Heart left ventricle (tissue), 16 donors: ENCODE results near the gene FAT2. TPM values are rescaled to one million over a fixed set of nuclear protein-coding genes. Genes with fewer than 3 reads are reported as not detected.

ENCODE experiments used
- ATAC-seq, 4 donors: fragments of 200-7000 bp; cut with Tn5 transposase; one replicate each; pipeline ENCODE4 v1.9.1; 2020 to 2022; ENCODE audit warnings: moderate library complexity in 4 of 4, mild to moderate bottlenecking in 3 of 4, moderate number of reproducible peaks in 1 of 4
- DNase-seq, 5 donors: peaks; one replicate each; pipeline ENCODE4 v3.0.0-alpha.2; 2020
- H3K27ac ChIP-seq, 12 donors: fragments of 200-600 bp; sonication (generic) in 4 of 12; one replicate each; pipeline versions ENCODE4 v1.5.0 to v1.8.0; 2016 to 2022; ENCODE audit warnings: mild to moderate bottlenecking in 2 of 12
- H3K27me3 ChIP-seq, 9 donors: fragments of 200-600 bp; sonication (generic) in 2 of 9; one replicate each; pipeline versions ENCODE4 v1.5.1 to v1.8.0; 2016 to 2022; ENCODE audit warnings: mild to moderate bottlenecking in 3 of 9
- H3K36me3 ChIP-seq, 9 donors: fragments of 200-600 bp; sonication (generic) in 2 of 9; one replicate each; pipeline versions ENCODE4 v1.5.0 to v1.8.0; 2018 to 2022; ENCODE audit warnings: mild to moderate bottlenecking in 2 of 9
- H3K4me1 ChIP-seq, 12 donors: fragments of 200-600 bp; sonication (generic) in 4 of 12; one replicate each; pipeline versions ENCODE4 v1.5.0 to v1.8.0; 2016 to 2022; ENCODE audit warnings: mild to moderate bottlenecking in 3 of 12
- H3K4me3 ChIP-seq, 12 donors: fragments of 200-600 bp; sonication (generic) in 4 of 12; one replicate each; pipeline versions ENCODE4 v1.5.0 to v1.8.0; 2017 to 2022; ENCODE audit warnings: mild to moderate bottlenecking in 9 of 12, moderate library complexity in 4 of 12
- H3K9me3 ChIP-seq, 12 donors: fragments of 200-600 bp; sonication (generic) in 4 of 12; one replicate each; pipeline versions ENCODE4 v1.5.0 to v1.8.0; 2016 to 2022; ENCODE audit warnings: mild to moderate bottlenecking in 1 of 12
- POLR2A ChIP-seq, 2 donors: fragments of 450-650 bp; IDR thresholded peaks; one replicate each; pipeline ENCODE4 v1.6.1; 2017; ENCODE audit warnings: antibody characterized with exemption in 2 of 2, mild to moderate bottlenecking in 2 of 2, moderate library complexity in 2 of 2
- WGBS, 4 donors: extraction: QIAGEN DNeasy Blood & Tissue Kit in 2 of 4; methylation state at CpG; one replicate each; pipeline versions ENCODE4 v1.1.5 to v1.1.7; 2013 to 2018; 5-methylcytosine and 5-hydroxymethylcytosine counted together
- intact Hi-C, 10 donors: fragments of 100-400 bp; cut with DNase I; formaldehyde crosslinking; loops; one replicate each; pipeline versions ENCODE4 v1.11.1 to v1.14.2; 2022
- polyA plus RNA-seq, 2 donors: library from polyadenylated mRNA; stranded (reverse); fragments of 200-250 nt; gene quantifications; one replicate each; pipeline ENCODE4 v1.2.3, GENCODE V29; 2013
- total RNA-seq, 9 donors: library from RNA; depleted of rRNA in 2 of 9; stranded (reverse); fragments of >200 nt in 2 of 9; fragmentation: NEBNext Ultra II Directional in 3 of 9; extraction: Animal tissue kit (Norgen Biotek cat#: 25700) in 3 of 9; gene quantifications; one replicate each; pipeline versions ENCODE4 v1.1.0 to v1.2.4, GENCODE V29; 2016 to 2023
- TF ChIP-seq, protein P1 (sequence below), 12 donors: fragments of 200-600 bp; sonication (generic) in 4 of 12; IDR thresholded peaks; one replicate each; pipeline versions ENCODE4 v1.5.0 to v1.8.0; 2018 to 2022; ENCODE audit warnings: antibody characterized with exemption in 12 of 12, mild to moderate bottlenecking in 5 of 12
- donor health status: ischemic (EF 13 %, LVEDD 7.1; RV severe dilation, severe dysfunction).
- donor health status: healthy with polysubstance abuse.
- donor health status: DM: no; HTN: yes; CAD: no.
- donor health status: DM: no; HTN: no; CAD: no.
- donor health status: ischemic (EF 25% LVEDD 6.9; RV normal size, moderate dysfunction).
- donor health status: ischemic (EF 25% LVEDD 5.7; RV mildly dilated, moderate dysfunction).
- donor health status: healthy.
- donor health status: DM: yes; HTN: yes; CAD: no.
- donor health status: ischemic (EF 35%, LVEDD 5.7; RV mildly dilated, moderate dysfunction).
- donor health status: nonischemic (EF 11% LVEDD 7.7; RV severe dilation, severe dysfunction).
- donor health status: DM: yes; HTN: yes; CAD: no.
- donor health status: PGD.
- donor health status: ischemic (EF 29% LVEDD 5.4; RV normal size, mild dysfunction).
- donor health status: nonischemic (EF 23%, LVEDD 6.1; RV moderate dilation, normal function).

The FAT2 gene
- total and polyA plus RNA-seq, 11 donors, result 0.01 to 0.18 (median 0.04) TPM; not detected in 3

DNA sequence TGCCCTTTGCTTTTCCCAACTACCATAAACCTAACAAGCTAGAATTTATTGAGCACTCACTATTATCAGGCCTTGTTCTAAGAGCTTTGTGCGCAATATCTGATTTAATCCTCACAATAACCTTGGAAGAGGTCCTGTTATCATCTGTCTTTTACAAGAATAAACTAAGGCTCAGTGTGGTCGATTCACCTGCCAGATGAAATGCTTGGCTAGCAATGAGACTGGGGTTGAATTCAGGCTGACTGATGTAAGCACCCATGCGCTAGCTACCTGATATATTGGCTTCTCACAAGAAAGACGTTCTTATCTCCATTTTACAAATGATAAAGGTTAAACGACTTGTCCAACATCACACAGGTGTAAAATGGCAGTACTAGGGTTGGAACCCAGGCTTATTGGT, 37.4 kb downstream of the FAT2 start:
- DNase-seq (no peak), ATAC-seq (no peak)
- intact Hi-C loops, result no loop called here
- Histone ChIP-seq H3K4me3 (no peak overlapping the region), H3K4me1 (no peaks in the 10 kb centered on the region), H3K9me3 (no peaks in the 10 kb centered on the region), H3K27me3 (no peaks in the 10 kb centered on the region), H3K27ac (no peak overlapping the region), H3K36me3 (no peaks in the 10 kb centered on the region)
- 70 to 75% (median 73%) methylated on average over 5 of the region's 5 CpGs for WGBS, 4 donors
- TF ChIP-seq, protein P1, sequence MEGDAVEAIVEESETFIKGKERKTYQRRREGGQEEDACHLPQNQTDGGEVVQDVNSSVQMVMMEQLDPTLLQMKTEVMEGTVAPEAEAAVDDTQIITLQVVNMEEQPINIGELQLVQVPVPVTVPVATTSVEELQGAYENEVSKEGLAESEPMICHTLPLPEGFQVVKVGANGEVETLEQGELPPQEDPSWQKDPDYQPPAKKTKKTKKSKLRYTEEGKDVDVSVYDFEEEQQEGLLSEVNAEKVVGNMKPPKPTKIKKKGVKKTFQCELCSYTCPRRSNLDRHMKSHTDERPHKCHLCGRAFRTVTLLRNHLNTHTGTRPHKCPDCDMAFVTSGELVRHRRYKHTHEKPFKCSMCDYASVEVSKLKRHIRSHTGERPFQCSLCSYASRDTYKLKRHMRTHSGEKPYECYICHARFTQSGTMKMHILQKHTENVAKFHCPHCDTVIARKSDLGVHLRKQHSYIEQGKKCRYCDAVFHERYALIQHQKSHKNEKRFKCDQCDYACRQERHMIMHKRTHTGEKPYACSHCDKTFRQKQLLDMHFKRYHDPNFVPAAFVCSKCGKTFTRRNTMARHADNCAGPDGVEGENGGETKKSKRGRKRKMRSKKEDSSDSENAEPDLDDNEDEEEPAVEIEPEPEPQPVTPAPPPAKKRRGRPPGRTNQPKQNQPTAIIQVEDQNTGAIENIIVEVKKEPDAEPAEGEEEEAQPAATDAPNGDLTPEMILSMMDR (IDR thresholded peaks at IDR 0.05), result no peak
- TF ChIP-seq POLR2A (IDR thresholded peaks at IDR 0.05), result no peak

DNA sequence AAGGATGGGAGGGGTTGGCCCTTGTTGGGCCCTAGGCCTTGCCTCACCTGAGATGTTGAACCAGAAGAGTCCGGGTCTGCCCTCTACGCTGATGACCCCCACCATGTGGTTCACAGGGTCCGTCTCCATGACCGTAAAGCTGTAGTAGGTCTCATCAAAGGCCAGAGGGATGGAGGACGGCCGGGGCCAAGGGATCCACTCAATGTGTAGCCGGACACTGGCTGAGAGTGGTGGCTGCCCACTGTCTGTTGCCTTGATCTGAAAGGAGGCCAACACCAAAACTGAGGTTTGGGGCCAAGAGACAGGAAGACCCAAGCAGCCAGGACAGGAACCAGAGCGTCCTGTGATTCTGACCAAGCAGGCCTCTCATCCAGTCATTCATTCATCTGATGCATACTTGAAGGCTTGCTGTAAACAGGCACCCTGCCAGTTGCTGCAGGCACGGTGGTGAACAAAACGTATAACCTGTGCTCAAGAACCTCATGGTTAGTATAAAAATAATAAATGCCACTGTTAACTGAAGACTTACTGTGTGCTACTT, 37.9 kb downstream of the FAT2 start:
- TF ChIP-seq, protein P1 (IDR thresholded peaks at IDR 0.05), result no peak
- no peak for TF ChIP-seq POLR2A (IDR thresholded peaks at IDR 0.05)
- intact Hi-C loops, result no loop called here

DNA sequence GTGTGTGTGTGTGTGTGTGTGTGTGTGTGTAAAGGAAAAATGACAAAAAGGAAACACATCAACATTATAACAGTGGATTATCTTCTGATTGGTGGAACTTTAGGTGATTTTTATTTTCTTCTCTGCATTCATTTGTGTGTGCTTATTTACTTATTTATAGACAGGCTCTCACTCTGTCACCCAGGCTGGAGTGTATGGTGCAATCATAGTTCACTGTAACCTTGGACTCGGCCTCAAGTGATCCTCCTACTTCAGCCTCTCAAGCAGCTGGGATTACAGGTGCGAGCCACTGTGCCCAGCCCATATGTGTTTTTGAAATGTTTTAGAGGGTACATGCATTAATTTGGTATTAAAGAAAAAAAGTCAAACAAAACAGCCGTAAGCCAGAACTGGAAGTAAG, 39.1 kb downstream of the FAT2 start:
- H3K27me3 ChIP-seq, result no peaks in the 10 kb centered on the region
- no peak overlapping the region for H3K4me3 ChIP-seq
- TF ChIP-seq, protein P1 (IDR thresholded peaks at IDR 0.05), result no peak
- TF ChIP-seq POLR2A (IDR thresholded peaks at IDR 0.05), result no peak
- intact Hi-C loops, result no loop called here
- 86 to 94% (median 92%) methylated on average over 3 of the region's 3 CpGs for WGBS, 4 donors
- no peaks in the 10 kb centered on the region for H3K9me3 ChIP-seq
- H3K4me1 ChIP-seq, result no peaks in the 10 kb centered on the region
- H3K27ac ChIP-seq, result no peak overlapping the region
- no peak for DNase-seq
- H3K36me3 ChIP-seq, result no peaks in the 10 kb centered on the region
- no peak for ATAC-seq

More for the DNA sequence above, 37.9 kb downstream of the FAT2 start:
- Histone ChIP-seq H3K36me3 (no peaks in the 10 kb centered on the region), H3K27ac (no peak overlapping the region), H3K9me3 (no peaks in the 10 kb centered on the region), H3K4me3 (no peak overlapping the region), H3K27me3 (no peaks in the 10 kb centered on the region), H3K4me1 (no peaks in the 10 kb centered on the region)
- no peak for DNase-seq
- WGBS, 4 donors, result 92 to 96% (median 95%) methylated on average over 10 of the region's 10 CpGs
- ATAC-seq, result no peak

DNA sequence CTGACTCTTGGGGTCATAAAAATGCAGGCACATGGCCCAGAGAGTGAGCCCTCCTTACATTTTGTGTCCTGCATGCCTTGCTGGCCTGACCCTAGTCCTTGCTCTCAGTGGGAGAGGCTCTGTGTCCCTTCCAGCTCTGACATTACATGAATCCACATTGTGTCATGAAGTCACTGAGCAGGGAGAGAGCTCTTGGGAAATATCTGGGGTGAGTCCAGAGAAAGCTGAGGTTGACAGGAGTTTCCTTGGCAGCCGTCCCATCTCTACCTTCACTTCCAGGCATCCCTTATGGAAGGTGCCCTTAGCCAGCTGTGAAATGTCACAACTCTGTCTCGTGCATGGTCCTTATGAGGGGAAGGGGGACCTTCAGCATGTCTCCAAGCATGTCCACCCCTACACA, 41.0 kb downstream of the FAT2 start:
- Histone ChIP-seq H3K4me3 (no peak overlapping the region), H3K9me3 (no peaks in the 10 kb centered on the region), H3K36me3 (no peaks in the 10 kb centered on the region), H3K27me3 (no peaks in the 10 kb centered on the region), H3K27ac (no peak overlapping the region), H3K4me1 (no peaks in the 10 kb centered on the region)
- DNase-seq, result no peak
- 68 to 80% (median 74%) methylated on average over 2 of the region's 2 CpGs for WGBS, 4 donors
- no peak for ATAC-seq
- intact Hi-C loops, result no loop called here
- TF ChIP-seq, protein P1 (IDR thresholded peaks at IDR 0.05), result no peak
- TF ChIP-seq POLR2A (IDR thresholded peaks at IDR 0.05), result no peak
